ENCODE measurements around the gene SVIP. TPM values are rescaled to one million over a fixed set of nuclear protein-coding genes. Genes with fewer than 3 reads are reported as not detected.

Gene SVIP
- total RNA-seq, 1 donor from 2014 or later, result 6.1 TPM

- TF ChIP-seq CTCF (IDR thresholded peaks at IDR 0.05), result no peak
- intact Hi-C loops (cut with DNase I), result no loop called here
- no peak for DNase-seq (ENCODE audit: low spot score in 2 of 2)
- Histone ChIP-seq H3K27ac (no peak overlapping the region), H3K27me3 (no peaks in the 10 kb centered on the region), H3K9me3 (no peaks in the 10 kb centered on the region), H3K4me3 (no peak overlapping the region), H3K36me3 (no peaks in the 10 kb centered on the region), H3K4me1 (no peaks in the 10 kb centered on the region)
Measured at GRCh38 chr11:22769081-22769480, 60.5 kb downstream of the SVIP start.

Other genes starting within 250 kb of the SVIP start
- 0.32 TPM for gene FANCF, start 204.0 kb downstream of the SVIP start, total RNA-seq
- 27.0 TPM for gene GAS2, start 163.2 kb downstream of the SVIP start, total RNA-seq
- gene CCDC179, start 30.7 kb upstream of the SVIP start, total RNA-seq, result not detected